Fibroblast of villous mesenchyme (primary cell): ENCODE results near the gene DTNA. TPM values are rescaled to one million over a fixed set of nuclear protein-coding genes. Genes with fewer than 3 reads are reported as not detected.

Experiments
- DNase-seq: peaks from one replicate; pipeline ENCODE4 v3.0.0-alpha.2; 2010; ENCODE audit warnings: low read depth
- H3K4me3 ChIP-seq: 2 replicates; pipeline ENCODE4 v1.5.1; 2011; ENCODE audit warnings: low read depth, mild to moderate bottlenecking, low read length
- CTCF ChIP-seq: IDR thresholded peaks from 2 replicates; pipeline ENCODE4 v1.5.1; 2012; ENCODE audit warnings: low read depth, mild to moderate bottlenecking, low read length; ENCODE audit not compliant: insufficient read depth
- total RNA-seq: library from RNA; depleted of rRNA; stranded (reverse); fragments of >200 nt; gene quantifications from 2 replicates; pipeline ENCODE4 v1.2.3, GENCODE V29; 2012

The DTNA gene
- total RNA-seq, 1 donor = 18.1 TPM

- DNase-seq = no peak
- H3K4me3 ChIP-seq = no peak overlapping the region
- no peak for TF ChIP-seq CTCF
Observed at GRCh38 chr18:34802959-34803358, 92.9 kb downstream of the DTNA start.

- DNase-seq = no peak
- TF ChIP-seq CTCF = no peak
- H3K4me3 ChIP-seq = no peak overlapping the region
Observed at GRCh38 chr18:34803877-34804400, 93.8 kb downstream of the DTNA start.

- no peak for TF ChIP-seq CTCF
- no peak overlapping the region for H3K4me3 ChIP-seq
- no peak for DNase-seq
Observed at GRCh38 chr18:34805103-34805877, 95.2 kb downstream of the DTNA start.

GRCh38 chr18:34805878-34806351, 95.8 kb downstream of the DTNA start:
- TF ChIP-seq CTCF = no peak
- no peak overlapping the region for H3K4me3 ChIP-seq
- DNase-seq = no peak

GRCh38 chr18:34806527-34806926, 96.4 kb downstream of the DTNA start:
- no peak for TF ChIP-seq CTCF
- H3K4me3 ChIP-seq = no peak overlapping the region
- DNase-seq = no peak

- DNase-seq = no peak
- no peak for TF ChIP-seq CTCF
- H3K4me3 ChIP-seq = no peak overlapping the region
Observed at GRCh38 chr18:34807106-34807796, 97.2 kb downstream of the DTNA start.
